ENCODE data around the gene DLX5. TPM values are rescaled to one million over a fixed set of nuclear protein-coding genes. Genes with fewer than 3 reads are reported as not detected.
A peak's percentile ranks its signal among the peaks of the same experiment; 100 is the strongest.

DLX5 gene
- total and polyA plus RNA-seq, 2 donors (not counting 3 experiments of a cell fraction or from before 2014, with no cell fraction given) = not detected

DNA sequence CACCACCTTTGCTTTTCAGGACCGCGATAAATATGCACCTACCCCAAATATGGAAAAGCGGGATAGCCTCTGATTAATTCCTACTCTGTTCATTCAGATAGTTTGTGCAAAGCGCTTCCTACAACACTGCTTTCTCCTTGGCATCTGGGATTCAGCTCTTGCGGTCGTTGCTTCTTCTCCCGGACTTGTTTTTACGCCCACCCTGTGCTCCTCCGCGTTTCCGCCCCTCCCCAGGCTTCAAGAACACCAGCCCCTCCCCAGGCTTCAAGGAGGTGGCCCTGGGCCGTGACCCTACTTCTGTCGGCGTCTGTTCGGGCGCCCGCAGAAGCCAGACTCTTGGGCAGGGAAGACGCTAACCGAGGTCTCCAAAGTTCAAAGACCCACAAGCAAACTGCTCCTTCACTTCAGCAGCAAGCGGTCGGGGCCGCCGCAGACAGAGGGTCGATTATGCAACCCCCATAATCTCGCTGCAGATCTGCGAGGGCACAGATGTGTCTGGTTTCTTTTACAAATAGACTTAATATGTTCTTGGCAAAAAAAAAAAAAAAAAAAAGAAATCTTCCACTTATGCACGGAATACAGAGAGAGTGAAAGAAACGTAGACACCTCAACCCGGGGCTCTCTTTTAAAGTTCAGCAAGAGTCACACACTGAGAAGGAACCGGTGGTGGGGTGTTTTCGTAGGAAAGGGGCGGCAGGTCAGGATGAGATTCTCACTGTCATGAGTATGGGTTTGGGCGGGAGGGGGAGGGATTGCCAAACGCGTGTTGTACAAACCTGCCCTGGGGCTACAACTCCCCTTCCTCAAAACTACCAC is 1.9 kb downstream of the DLX5 start:
- POLR2A ChIA-PET = no interaction called here
- Histone ChIP-seq H4K20me1 (replicated peaks; ENCODE audit: control insufficient read depth, extremely low read depth, insufficient read depth, low read length) (no peaks in the 10 kb centered on the region), H3K36me3 (ENCODE audit: control insufficient read depth in 2 of 2, extremely low read depth in 1 of 2, insufficient read depth in 2 of 2, low read length in 2 of 2) (no peaks in the 10 kb centered on the region), H3K9me1 (replicated peaks; ENCODE audit: control insufficient read depth, extremely low read depth, insufficient read depth, low read length) (no peaks in the 10 kb centered on the region), H3K79me2 (ENCODE audit: control insufficient read depth, insufficient read depth, low read length) (no peaks in the 10 kb centered on the region), H3K9me3 (replicated peaks; ENCODE audit: control insufficient read depth, insufficient read depth, low read length) (no peaks in the 10 kb centered on the region), H3K4me2 (ENCODE audit: insufficient read depth, low read length) (no peak overlapping the region), H3K27me3 (ENCODE audit: control insufficient read depth in 2 of 2, insufficient read depth in 2 of 2, low read length in 2 of 2) (peaks cover 94 to 97% of the 10 kb centered on the region in 2 experiments), H2AFZ (ENCODE audit: low read depth, low read length) (no peak overlapping the region), H3K4me1 (ENCODE audit: control insufficient read depth, extremely low read depth, insufficient read depth, low read length) (peaks cover 4% of the 10 kb centered on the region), H3K27ac (ENCODE audit: insufficient read depth, low read depth, low read length) (no peak overlapping the region), H3K9ac (replicated peaks; ENCODE audit: extremely low read depth, insufficient read depth, low read length) (no peak overlapping the region), H3K4me3 (replicated peaks in 1 of 3; ENCODE audit: insufficient read depth in 1 of 3, low read depth in 1 of 3, low read length in 3 of 3) (no peak overlapping the region)
- FAIRE-seq = no peak
- CTCF ChIA-PET = interaction anchor here (1.6 to 2.0 kb wide), 2 partner anchors 23 to 1333 kb away, joined by 3 to 4 read pairs; no protein-coding TSS in a partner anchor
- DNase-seq (ENCODE audit: low read depth, low spot score) = no peak
- intact Hi-C loops (cut with micrococcal nuclease) (loop anchor here (2.0 to 10.0 kb wide), 2 partner anchors 16 to 348 kb away; no protein-coding TSS in a partner anchor), dilution Hi-C loops (cut with MboI; ENCODE audit: extremely low pct_ligation_motif_present, low sequenced_read_pairs) (no loop called here)
- BruUV-seq (replicated peaks) = no TSS peak
- no peak for TF ChIP-seq POLR2A (IDR thresholded peaks at IDR 0.05; ENCODE audit: low read depth, low read length)
- peak; percentile 29 for TF ChIP-seq EZH2 (IDR thresholded peaks at IDR 0.05; ENCODE audit: borderline replicate concordance, low read depth, low read length, severe bottlenecking)

DNA sequence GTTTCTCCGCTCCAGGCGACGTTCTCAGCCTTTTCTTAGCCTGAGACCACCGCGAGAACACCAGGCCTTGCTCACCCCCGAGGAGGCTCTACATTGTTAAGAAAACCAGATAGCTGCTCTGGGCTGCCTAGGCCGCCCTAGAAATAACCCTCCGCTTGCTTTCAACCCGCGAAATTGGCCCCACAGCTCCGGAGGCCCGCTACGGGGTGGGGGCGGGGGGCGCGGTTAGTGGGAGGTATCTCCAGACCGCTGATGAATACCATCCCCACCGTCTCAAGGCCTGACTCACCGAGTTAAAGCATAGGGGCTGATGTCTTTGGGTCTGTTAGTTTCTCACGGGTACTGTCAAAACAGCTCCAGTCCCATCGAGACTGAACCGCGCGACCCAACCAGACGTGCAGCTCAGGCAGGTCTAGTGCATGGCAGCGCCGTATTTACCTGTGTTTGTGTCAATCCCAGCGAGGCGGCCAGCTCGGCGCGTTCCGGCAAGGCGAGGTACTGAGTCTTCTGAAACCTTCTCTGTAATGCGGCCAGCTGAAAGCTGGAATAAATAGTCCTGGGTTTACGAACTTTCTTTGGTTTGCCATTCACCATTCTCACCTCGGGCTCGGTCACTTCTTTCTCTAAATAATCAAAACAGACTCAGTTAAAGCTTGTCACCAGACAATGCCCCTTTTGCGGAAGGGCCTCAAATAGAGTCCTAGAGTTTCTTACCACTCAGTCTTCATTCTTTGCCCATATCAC is 2.7 kb downstream of the DLX5 start:
- peaks cover 98% of the 10 kb centered on the region in 2 experiments for H3K27me3 ChIP-seq (ENCODE audit: control insufficient read depth in 2 of 2, insufficient read depth in 2 of 2, low read length in 2 of 2)
- no peak overlapping the region for H3K4me2 ChIP-seq (ENCODE audit: insufficient read depth, low read length)
- H3K4me3 ChIP-seq (replicated peaks in 1 of 3; ENCODE audit: insufficient read depth in 1 of 3, low read depth in 1 of 3, low read length in 3 of 3) = no peak overlapping the region
- no peaks in the 10 kb centered on the region for H3K9me1 ChIP-seq (replicated peaks; ENCODE audit: control insufficient read depth, extremely low read depth, insufficient read depth, low read length)
- H3K9me3 ChIP-seq (replicated peaks; ENCODE audit: control insufficient read depth, insufficient read depth, low read length) = no peaks in the 10 kb centered on the region
- intact Hi-C loops (cut with micrococcal nuclease) (loop anchor here (2.0 to 10.0 kb wide), 2 partner anchors 15 to 347 kb away; no protein-coding TSS in a partner anchor), dilution Hi-C loops (cut with MboI; ENCODE audit: extremely low pct_ligation_motif_present, low sequenced_read_pairs) (no loop called here)
- H3K36me3 ChIP-seq (ENCODE audit: control insufficient read depth in 2 of 2, extremely low read depth in 1 of 2, insufficient read depth in 2 of 2, low read length in 2 of 2) = no peaks in the 10 kb centered on the region
- TF ChIP-seq POLR2A (IDR thresholded peaks at IDR 0.05; ENCODE audit: low read depth, low read length) (no peak), EZH2 (IDR thresholded peaks at IDR 0.05; ENCODE audit: borderline replicate concordance, low read depth, low read length, severe bottlenecking) (no peak), GATA2 (IDR thresholded peaks at IDR 0.05; ENCODE audit: insufficient read depth, insufficient read length, low read depth, low read length) (no peak), POLR2AphosphoS5 (IDR thresholded peaks at IDR 0.05; ENCODE audit: insufficient read depth, low read depth, low read length) (no peak), MYC (IDR thresholded peaks at IDR 0.05; ENCODE audit: low read depth, low read length) (no peak), FOS (IDR thresholded peaks at IDR 0.05; ENCODE audit: borderline replicate concordance, insufficient read depth, low read length) (no peak), JUN (IDR thresholded peaks at IDR 0.05; ENCODE audit: borderline replicate concordance, insufficient read depth, insufficient read length, low read depth) (no peak)
- TF ChIP-seq, protein P1, sequence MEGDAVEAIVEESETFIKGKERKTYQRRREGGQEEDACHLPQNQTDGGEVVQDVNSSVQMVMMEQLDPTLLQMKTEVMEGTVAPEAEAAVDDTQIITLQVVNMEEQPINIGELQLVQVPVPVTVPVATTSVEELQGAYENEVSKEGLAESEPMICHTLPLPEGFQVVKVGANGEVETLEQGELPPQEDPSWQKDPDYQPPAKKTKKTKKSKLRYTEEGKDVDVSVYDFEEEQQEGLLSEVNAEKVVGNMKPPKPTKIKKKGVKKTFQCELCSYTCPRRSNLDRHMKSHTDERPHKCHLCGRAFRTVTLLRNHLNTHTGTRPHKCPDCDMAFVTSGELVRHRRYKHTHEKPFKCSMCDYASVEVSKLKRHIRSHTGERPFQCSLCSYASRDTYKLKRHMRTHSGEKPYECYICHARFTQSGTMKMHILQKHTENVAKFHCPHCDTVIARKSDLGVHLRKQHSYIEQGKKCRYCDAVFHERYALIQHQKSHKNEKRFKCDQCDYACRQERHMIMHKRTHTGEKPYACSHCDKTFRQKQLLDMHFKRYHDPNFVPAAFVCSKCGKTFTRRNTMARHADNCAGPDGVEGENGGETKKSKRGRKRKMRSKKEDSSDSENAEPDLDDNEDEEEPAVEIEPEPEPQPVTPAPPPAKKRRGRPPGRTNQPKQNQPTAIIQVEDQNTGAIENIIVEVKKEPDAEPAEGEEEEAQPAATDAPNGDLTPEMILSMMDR (IDR thresholded peaks at IDR 0.05; ENCODE audit: extremely low read depth in 1 of 2, insufficient read depth in 1 of 2, low read depth in 1 of 2, low read length in 2 of 2) = no peak
- TF ChIP-seq, protein P2, sequence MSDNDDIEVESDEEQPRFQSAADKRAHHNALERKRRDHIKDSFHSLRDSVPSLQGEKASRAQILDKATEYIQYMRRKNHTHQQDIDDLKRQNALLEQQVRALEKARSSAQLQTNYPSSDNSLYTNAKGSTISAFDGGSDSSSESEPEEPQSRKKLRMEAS (IDR thresholded peaks at IDR 0.05; ENCODE audit: insufficient read depth, insufficient read length) = no peak
- POLR2A ChIA-PET = no interaction called here
- DNase-seq (ENCODE audit: low read depth, low spot score) (no peak), FAIRE-seq (no peak)
- no peak overlapping the region for H2AFZ ChIP-seq (ENCODE audit: low read depth, low read length)
- no TSS peak for BruUV-seq (replicated peaks)
- no peaks in the 10 kb centered on the region for H3K79me2 ChIP-seq (ENCODE audit: control insufficient read depth, insufficient read depth, low read length)
- H3K27ac ChIP-seq (ENCODE audit: insufficient read depth, low read depth, low read length) = no peak overlapping the region
- no peaks in the 10 kb centered on the region for H4K20me1 ChIP-seq (replicated peaks; ENCODE audit: control insufficient read depth, extremely low read depth, insufficient read depth, low read length)
- no peak overlapping the region for H3K9ac ChIP-seq (replicated peaks; ENCODE audit: extremely low read depth, insufficient read depth, low read length)
- H3K4me1 ChIP-seq (ENCODE audit: control insufficient read depth, extremely low read depth, insufficient read depth, low read length) = no peaks in the 10 kb centered on the region
- CTCF ChIA-PET = interaction anchor here (0.5 to 2.0 kb wide), 3 partner anchors 947 to 1332 kb away, joined by 3 to 4 read pairs (median 3); no protein-coding TSS in a partner anchor

Measured in endothelial cell of umbilical vein (primary cell).